GM12891 (cell line): Measurements from ENCODE around the gene GIGYF2.
A peak's percentile ranks its signal among the peaks of the same experiment; 100 is the strongest.
"Not testable (repeated sequence)": the region's sequence is repeated elsewhere in the genome, so short reads cannot be mapped to it uniquely, and the experiment has no call there.

ENCODE experiments used
- DNase-seq: peaks from one replicate; pipeline ENCODE4 v3.0.0; 2011; ENCODE audit warnings: low spot score; ENCODE audit not compliant: insufficient read length
- FAIRE-seq: peaks from 2 replicates; lab custom pipeline; 2011; peaks lifted over from hg19 to GRCh38; lab: Jason Lieb, UNC
- PAX5 ChIP-seq: IDR thresholded peaks from 2 replicates; pipeline ENCODE4 v1.6.1; 2011; ENCODE audit warnings: low read length, moderate library complexity, mild to moderate bottlenecking; ENCODE audit not compliant: insufficient read depth, severe bottlenecking
- POLR2A ChIP-seq: IDR thresholded peaks from 2 replicates; pipeline ENCODE4 v1.6.1; 2011; ENCODE audit warnings: low read depth, low read length, control low read depth
- POLR2AphosphoS5 ChIP-seq: IDR thresholded peaks from 2 replicates; pipeline ENCODE4 v1.6.1; 2011; ENCODE audit warnings: low read depth, low read length, control low read depth
- POU2F2 ChIP-seq: IDR thresholded peaks from 2 replicates; pipeline ENCODE4 v1.6.1; 2011; ENCODE audit warnings: low read depth, mild to moderate bottlenecking, control low read depth, low read length, moderate library complexity
- SPI1 ChIP-seq: IDR thresholded peaks from 2 replicates; pipeline ENCODE4 v1.6.1; 2011; ENCODE audit warnings: low read depth, low read length, control low read depth
- TAF1 ChIP-seq: IDR thresholded peaks from 2 replicates; pipeline ENCODE4 v1.6.1; 2011; ENCODE audit warnings: low read depth, low read length, control low read depth

Gene GIGYF2

DNA sequence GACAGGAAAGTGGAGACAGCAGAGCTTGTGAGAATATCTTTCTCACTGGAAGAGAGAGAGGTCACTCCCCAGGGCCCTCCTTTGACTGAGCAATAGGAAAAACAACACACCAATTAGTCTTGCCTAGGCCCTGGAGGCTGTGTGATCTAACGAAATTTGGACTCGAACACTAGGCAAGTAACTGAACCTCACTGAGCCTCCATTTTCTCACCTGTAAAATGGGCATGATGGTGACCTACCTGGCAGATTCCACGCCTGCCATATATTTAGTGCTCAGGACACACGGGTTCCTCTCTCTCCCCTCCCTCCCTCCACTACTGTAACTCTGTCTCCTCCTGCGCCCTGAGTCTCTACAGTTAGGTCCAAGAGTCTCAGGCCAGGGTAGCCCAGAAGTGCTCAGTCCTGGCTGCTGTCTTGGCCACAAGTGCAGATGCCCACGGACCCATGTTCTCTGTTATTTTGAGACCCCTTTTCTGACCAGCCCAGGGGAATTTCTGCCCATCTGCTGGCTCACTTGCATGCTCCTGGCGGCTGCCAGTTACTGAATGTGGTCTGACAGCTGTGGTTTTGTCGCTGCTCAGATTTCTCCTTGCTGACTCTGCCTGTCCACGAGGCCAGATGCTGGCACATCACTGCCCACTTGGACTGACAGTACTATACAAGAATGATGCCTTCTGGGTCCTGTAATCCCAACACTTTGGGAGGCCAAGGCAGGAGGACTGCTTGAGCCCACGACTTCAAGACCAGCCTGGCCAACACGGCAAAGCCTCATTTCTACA lies 9.6 kb upstream of the GIGYF2 start:
- no peak for DNase-seq
- TF ChIP-seq POLR2A (no peak), PAX5 (no peak), SPI1 (no peak), POLR2AphosphoS5 (no peak), POU2F2 (no peak), TAF1 (no peak)
- no peak for FAIRE-seq

DNA sequence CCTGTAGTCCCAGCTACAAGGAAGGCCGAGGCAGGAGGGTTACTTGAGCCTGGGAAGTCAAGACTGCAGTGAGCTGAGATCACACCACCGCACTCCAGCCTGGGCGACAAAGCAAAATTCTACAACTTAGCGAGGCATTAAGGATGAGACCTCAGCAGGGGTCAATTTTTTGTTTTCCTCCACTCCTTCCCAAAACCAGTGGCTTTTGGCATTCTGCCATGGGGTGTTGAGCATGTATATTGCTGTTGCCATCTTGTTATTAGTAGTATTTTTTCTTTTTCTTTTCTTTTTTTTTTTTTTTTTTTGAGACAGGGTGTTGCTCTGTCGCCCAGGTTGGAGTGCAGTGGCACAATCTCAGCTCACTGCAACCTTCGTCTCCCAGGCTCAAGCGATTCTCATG lies 8.9 kb upstream of the GIGYF2 start:
- FAIRE-seq (no peak), DNase-seq (no peak)
- TF ChIP-seq SPI1 (no peak), POLR2AphosphoS5 (no peak), POU2F2 (no peak), TAF1 (no peak), PAX5 (no peak), POLR2A (no peak)

DNA sequence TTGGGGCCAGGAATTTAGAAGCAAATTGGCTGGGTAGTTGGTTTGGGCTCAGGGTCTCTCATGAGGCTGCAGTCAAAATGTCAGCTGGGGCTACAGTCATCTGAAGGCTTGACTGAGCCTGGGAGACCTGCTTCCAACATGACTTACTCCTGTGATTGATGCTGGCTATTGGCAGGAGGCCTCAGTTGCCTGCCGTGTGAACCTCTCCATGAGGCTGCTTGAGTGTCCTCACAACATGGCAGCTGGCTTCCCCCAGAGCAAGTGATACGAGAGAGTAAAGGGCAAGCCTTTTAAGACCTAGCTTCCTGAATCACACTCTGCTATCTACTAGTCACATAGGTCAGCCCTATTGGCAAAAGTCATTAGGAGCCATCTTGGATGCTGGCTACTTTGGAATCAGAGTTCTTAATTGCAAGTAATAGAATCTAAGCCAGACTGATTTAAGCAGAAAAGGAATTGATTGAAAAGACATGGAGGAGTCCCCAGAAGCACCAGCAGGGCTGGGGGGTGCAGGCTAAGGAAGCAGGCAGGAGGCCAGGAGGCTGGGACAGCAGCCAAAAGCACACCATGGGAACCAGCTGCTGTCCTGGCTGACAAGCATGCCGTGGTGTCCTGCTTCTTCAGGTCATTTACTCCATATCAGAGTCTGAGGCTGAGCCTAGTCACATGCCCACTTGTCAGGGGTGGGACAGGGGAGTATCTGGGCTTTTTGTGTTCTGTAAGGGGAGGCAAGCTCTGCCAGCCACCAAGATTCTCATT lies 7.8 kb upstream of the GIGYF2 start:
- no peak for DNase-seq
- no peak for FAIRE-seq
- TF ChIP-seq POU2F2 (no peak), SPI1 (no peak), POLR2A (no peak), TAF1 (no peak), PAX5 (no peak), POLR2AphosphoS5 (no peak)

DNA sequence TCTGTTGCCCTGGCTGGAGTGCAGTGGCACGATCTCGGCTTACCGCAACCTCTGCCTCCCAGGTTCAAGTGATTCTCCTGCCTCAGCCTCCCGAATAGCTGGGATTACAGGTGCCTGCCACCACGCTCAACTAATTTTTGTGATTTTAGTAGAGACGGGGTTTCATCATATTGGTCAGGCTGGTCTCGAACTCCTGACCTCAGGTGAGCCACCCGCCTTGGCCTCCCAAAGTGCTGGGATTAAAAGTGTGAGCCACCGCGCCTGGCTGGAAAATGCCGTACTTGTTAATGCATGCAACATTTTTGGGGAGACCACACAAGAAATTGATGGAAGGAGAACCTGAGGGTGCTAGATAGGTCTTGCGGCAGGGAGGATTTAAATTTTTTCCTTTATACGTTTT lies 6.0 kb upstream of the GIGYF2 start:
- DNase-seq, FAIRE-seq: not testable (repeated sequence)

DNA sequence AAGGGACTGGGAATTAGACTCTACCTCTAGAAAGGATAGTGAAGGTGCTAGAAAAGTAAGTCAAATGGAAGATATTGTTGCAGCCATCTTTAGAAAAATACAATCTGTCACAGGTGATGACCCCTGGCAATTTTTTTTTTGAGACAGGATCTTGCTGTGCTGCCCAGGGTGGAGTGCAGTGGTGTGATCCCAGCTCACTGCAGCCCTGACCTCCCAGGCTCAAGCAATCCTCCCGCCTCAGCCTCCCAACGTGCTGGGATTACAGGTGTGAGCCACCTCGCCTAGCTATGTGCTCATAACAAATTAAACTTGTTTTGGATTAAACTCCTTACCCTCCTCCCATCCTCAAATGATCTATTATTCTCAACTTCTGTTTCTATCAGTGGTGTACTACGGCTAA lies 3.8 kb upstream of the GIGYF2 start:
- FAIRE-seq (no peak), DNase-seq (no peak)
- TF ChIP-seq POLR2AphosphoS5, result no peak

DNA sequence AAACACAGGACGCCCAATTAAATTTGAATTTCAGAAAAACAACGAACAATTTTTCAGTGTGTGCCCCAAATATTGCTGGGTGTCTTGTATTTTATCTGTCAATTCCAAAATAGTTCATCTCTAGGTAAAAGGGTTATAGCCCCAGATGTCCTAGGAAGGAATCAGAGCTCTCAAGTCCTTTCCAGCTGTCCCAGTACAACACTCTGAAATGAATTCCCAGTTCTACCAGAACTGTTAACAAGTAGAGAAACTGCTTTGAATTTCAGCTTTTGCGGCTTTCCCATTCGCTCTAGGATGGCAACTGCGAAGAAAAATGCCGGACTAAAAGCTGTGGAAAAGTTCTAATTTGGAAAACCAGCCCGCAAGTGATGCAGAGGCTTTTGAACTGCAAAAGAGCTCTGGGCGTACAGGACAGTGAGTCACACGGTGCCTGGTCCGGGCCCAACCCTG lies 497 bp upstream of the GIGYF2 start:
- DNase-seq (no peak), FAIRE-seq (no peak)
- TF ChIP-seq POLR2A (no peak), PAX5 (no peak), TAF1 (no peak), POU2F2 (no peak), SPI1 (no peak), POLR2AphosphoS5 (no peak)

DNA sequence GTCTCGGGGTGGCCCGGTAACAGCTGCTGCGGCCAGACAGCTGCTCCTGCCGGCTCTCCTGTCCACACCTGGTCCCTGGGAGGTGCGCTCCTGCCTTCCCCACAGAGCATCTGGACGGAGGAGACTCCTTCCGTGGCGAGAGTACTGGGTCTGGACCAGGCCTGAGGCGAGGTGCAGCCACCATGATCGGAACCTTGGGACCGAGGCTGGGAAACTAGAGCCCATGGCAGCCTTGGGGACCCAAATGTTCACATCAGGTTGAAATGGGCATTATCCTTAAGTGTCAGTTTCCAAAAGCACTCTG lies 628 bp downstream of the GIGYF2 start:
- FAIRE-seq (peak; percentile 69), DNase-seq (no peak)
- TF ChIP-seq POLR2AphosphoS5 (no peak), POLR2A (no peak), POU2F2 (no peak), PAX5 (no peak), SPI1 (no peak), TAF1 (no peak; the same call in 1 of the 2 replicates)

DNA sequence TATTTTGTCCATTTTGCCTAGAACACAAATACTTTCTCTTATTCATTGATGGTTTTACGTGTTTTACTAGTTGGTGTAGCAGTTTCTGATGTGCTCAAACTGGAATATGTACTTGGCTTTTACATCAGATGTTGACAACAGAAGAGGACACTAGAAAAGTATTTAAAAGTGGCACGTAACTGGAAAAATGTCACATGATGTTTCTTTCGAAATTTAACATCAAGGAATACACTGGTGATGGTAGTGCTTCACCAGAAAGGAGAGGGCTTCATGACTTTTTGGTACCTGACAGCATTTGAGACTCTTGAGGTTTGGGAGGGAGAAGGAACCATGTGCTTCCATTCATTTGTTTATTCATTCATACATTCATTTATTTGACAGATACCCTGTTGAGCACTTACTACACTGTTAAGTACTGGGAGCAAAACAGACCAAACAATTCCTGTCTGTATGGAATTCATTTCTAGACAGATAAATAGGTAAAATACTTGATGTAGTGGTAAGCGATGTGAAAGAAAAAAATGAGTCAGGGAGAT lies 1.5 kb downstream of the GIGYF2 start:
- no peak for DNase-seq
- TF ChIP-seq POLR2AphosphoS5 (no peak), POLR2A (no peak), POU2F2 (no peak), PAX5 (no peak)
- peak; percentile 31 for FAIRE-seq

DNA sequence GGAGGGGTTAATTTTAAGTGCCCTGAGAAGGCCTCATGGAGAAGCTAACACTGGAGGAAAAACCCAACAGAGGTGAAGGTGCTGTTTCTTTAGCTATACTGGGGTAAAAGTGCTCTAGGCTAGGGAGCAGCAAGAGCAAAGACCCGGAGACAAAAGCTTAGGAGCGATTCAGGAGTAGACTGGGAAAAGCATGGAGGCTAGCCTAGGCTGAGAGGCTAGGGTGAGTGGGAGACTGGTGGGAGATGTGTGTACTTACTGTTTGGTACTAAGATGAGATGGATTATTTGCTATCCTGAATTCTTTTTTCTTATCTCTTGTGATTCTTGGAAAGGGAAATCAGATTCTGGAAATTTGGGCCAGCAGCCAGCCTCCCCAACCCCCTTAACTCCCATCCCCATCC lies 2.0 kb downstream of the GIGYF2 start:
- FAIRE-seq, result no peak

DNA sequence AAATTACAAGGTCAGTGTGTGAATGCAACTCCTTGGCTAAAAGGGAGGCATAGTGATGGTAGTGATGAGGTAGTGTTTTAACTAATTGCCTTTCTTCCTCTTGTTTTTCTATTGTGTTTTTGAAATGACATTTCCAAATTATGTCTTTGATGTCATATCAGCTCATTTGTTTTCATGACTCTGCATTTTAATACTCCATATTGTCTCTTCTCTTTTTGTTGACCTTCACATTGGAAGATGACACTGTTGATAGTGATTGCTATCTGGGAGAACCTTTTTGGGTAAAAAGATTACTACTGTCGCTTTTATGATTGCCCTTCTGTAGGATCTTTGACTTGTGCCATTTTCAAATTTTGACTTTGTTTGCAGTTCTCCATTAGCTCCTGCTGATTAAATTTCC lies 3.0 kb downstream of the GIGYF2 start:
- FAIRE-seq (no peak), DNase-seq (no peak)
- TF ChIP-seq SPI1 (no peak), TAF1 (no peak), POLR2AphosphoS5 (no peak), POU2F2 (no peak), PAX5 (no peak), POLR2A (no peak)

More for the DNA sequence above, 2.0 kb downstream of the GIGYF2 start:
- no peak for DNase-seq
- TF ChIP-seq TAF1 (no peak), POLR2AphosphoS5 (no peak), POU2F2 (no peak), PAX5 (no peak)
